Thyroid gland (tissue), 4 donors: Measurements from ENCODE around the gene CSMD2.

ENCODE experiments used
- CTCF ChIP-seq, 6 experiments: fragments of 200-600 bp in 3 of 6; fragments of 450-650 bp in 3 of 6; sonication (generic) in 3 of 6; IDR thresholded peaks; one replicate each; pipeline ENCODE4 v1.5.1; 2016 to 2019; ENCODE audit warnings: antibody characterized with exemption in 6 of 6, mild to moderate bottlenecking in 2 of 6, inconsistent platforms in 1 of 6, moderate library complexity in 1 of 6
- POLR2A ChIP-seq, 2 donors: fragments of 450-650 bp; IDR thresholded peaks; one replicate each; pipeline ENCODE4 v1.6.1; 2017; ENCODE audit warnings: antibody characterized with exemption in 2 of 2, mild to moderate bottlenecking in 2 of 2, moderate library complexity in 1 of 2

- TF ChIP-seq CTCF (IDR thresholded peaks at IDR 0.05) (no peak), POLR2A (IDR thresholded peaks at IDR 0.05) (no peak)
These were observed 34.7 kb downstream of the CSMD2 start for GRCh38 chr1:34130306-34130705.
